Subcutaneous adipose tissue (tissue), 4 donors: ENCODE measurements around the gene KISS1R. TPM values are rescaled to one million over a fixed set of nuclear protein-coding genes. Genes with fewer than 3 reads are reported as not detected.

Experiments
- total RNA-seq, 4 donors: library from RNA; depleted of rRNA; stranded (reverse); fragments of >200 nt; gene quantifications; one replicate each; pipeline ENCODE4 v1.1.0, GENCODE V29; 2016
- TF ChIP-seq, protein P1 (sequence below): fragments of 450-650 bp; IDR thresholded peaks from one replicate; pipeline ENCODE4 v1.5.1; 2016; ENCODE audit warnings: low read depth, mild to moderate bottlenecking, control low read depth, antibody characterized with exemption, moderate library complexity

KISS1R gene
- total RNA-seq, 4 donors from 2014 or later = not detected

DNA sequence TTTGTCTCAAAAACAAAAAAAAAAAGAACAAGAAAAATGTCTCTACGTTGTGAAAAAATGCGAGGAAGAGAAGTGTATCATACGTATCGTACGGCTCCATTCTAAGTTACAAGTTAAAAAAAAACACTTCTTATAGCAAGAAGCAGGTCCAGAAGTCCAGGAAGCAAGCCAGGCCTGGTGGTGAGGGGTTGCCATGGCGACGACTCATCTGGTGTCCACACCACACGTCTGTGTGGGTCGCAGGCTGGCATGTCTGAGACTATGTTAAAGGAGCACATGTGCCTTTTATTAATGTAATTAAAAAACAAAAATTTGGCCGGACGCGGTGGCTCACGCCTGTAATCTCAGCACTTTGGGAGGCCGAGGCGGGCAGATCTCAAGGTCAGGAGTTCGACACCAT lies 30.1 kb upstream of the KISS1R start:
- TF ChIP-seq, protein P1, sequence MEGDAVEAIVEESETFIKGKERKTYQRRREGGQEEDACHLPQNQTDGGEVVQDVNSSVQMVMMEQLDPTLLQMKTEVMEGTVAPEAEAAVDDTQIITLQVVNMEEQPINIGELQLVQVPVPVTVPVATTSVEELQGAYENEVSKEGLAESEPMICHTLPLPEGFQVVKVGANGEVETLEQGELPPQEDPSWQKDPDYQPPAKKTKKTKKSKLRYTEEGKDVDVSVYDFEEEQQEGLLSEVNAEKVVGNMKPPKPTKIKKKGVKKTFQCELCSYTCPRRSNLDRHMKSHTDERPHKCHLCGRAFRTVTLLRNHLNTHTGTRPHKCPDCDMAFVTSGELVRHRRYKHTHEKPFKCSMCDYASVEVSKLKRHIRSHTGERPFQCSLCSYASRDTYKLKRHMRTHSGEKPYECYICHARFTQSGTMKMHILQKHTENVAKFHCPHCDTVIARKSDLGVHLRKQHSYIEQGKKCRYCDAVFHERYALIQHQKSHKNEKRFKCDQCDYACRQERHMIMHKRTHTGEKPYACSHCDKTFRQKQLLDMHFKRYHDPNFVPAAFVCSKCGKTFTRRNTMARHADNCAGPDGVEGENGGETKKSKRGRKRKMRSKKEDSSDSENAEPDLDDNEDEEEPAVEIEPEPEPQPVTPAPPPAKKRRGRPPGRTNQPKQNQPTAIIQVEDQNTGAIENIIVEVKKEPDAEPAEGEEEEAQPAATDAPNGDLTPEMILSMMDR = no peak

DNA sequence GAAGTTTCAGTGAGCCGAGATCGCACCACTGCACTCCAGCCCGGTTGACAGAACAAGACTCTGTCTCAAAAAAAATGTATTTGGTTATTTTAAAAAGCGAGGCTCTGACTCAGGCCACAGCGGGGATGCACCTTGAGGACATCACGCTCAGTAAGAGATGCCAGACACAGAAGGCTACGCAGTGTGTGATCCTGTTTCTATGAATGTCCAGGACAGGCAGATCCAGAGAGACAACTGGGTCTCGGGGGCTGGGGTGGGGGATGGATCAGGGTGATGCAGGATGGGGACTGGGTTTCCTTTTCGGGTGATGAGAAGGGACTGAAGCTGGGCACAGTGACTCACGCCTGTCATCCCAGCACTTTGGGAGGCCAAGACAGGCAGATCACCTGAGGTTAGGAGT lies 29.5 kb upstream of the KISS1R start:
- TF ChIP-seq, protein P1 = no peak

DNA sequence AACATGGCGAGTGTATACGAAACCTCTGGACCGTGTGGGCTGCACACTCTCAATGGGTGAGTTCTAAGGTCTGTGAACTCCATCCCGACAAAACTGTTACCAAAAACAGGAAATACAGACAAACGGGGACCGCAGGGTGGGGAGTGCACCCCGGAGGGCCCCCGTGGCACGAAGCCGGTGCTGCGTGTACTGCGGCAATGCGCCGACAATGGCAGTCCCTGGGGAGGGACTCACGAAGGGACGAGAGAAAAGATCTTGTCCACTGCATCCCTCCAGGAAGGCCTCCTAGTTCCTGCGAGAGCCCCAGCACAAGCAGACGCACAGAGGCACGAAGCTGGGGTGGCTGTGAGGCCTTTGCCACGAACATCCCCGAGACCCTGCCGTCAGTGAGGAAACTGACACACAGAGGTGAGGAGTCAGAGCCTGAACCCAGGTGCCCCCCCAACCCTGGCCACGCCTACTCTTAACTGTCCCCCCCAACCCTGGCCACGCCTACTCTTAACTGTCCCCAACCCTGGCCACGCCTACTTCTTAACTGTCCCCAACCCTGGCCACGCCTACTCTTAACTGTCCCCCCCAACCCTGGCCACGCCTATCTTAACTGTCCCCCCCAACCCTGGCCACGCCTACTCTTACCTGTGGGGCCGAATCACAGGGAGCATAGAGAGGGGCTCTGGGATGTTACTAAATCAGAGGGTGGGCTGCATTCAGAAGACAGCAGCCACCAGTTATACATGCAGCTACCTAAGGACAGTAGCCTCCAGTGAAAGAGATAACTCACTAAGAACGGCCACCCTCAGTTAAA lies 28.4 kb upstream of the KISS1R start:
- TF ChIP-seq, protein P1 = no peak

DNA sequence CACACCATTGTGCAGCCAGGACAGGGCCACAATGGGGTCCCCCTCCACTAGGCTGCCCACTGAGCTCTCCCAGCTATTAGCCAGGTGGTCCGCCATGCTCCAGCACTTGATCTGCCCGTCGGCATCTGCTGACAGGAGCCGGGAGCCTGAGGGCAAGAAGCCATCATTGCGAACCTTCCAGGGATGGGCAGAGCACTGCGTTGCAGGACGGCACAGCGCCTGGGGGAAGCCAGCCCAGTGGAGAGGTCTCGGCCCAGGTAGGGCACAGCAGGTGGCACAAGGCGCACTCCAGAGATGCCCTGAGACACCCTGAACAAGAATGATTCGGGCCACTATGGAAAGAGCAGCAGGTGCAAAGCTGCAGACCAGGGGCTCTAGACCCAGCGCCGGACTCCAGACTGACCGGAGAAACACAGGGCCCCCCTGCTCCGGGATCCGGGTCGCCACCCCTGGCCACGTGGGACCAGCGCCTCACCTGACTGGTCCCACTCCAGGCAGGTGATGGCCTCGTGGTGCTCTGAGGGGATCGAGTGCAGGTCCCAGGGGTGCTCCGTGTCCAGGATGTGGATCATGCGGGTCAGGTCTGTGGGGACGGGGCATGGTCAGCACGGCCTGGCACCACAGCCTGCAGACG lies 27.4 kb upstream of the KISS1R start:
- TF ChIP-seq, protein P1 = no peak

DNA sequence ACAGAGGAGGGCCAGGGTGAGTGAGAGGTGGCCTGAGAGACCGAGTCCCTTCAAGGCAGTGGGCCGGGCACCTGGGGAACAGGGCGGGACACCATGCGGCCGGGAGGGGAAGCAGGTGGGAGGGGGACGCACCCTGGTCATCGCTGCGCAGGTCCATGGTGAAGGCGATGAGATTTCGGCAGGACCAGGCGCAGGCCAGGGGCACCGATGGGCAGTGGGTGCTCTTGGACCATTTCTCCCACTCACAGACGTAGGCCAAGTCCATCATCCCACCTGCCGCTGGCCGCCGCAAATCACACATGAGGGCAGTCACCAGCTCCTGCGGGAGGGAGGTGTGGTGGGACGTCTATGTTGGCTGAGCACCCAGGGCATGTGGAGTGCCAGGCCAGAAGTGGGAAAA lies 26.3 kb upstream of the KISS1R start:
- TF ChIP-seq, protein P1 = no peak

DNA sequence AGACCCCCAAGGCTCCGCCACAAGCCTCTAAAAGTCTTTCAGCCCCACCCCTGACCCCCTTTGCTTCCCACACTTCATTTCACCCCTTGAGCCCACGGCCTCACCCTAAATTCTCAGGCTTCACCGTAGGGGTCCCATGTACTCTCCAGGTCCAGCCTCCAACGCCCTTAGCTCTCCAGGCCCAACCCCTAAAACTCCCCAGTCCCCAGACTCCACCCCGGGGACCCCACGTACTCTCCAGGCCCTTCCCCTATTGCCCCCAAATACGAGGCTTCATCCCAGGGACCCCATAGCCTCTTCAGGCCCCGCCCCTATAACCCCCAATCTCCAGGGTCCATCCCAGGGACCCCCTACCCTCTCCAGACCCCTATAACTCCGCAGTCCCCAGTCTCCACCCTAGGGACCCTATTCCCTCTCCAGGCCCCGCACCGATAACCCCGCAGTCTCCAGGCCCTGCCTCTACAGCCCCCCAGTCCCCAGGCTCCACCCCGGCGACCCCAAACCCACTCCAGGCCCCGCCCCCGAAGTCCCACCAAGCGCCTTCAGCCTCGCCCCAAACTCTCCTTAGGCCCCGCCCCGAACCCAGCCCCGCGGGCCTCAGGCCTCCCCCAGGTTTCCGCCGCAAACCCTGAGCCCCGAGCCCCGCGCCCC lies 24.8 kb upstream of the KISS1R start:
- TF ChIP-seq, protein P1 = no peak

DNA sequence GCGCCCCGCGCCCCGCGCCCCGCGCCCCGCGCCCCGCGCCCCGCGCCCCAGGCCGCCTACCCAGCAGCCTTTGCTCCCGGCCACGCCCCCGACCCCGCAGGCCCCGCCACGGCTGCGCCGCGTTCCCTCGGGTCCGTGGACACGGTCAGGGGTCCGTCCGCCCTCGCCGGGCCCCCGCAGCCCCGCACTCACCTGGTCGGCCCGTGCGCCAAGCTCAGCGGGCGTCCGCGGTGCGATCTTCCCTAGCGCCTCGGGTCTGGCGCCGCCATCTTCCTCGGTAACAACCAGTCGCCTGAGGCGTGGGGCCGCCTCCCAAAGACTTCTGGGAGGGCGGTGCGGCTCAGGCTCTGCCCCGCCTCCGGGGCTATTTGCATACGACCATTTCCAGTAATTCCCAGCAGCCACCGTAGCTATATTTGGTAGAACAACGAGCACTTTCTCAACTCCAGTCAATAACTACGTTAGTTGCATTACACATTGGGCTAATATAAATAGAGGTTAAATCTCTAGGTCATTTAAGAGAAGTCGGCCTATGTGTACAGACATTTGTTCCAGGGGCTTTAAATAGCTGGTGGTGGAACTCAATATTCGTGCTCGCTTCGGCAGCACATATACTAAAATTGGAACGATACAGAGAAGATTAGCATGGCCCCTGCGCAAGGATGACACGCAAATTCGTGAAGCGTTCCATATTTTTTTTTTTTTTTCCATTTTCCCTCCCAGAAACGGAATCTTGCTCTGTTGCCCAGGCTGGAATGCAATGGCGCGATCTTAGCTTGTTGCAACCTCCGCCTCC lies 24.0 kb upstream of the KISS1R start, which contains the start of the genes MED16 and RNU6-9:
Gene MED16, minus strand, starts transcription at position 294 of the 796 bp plus-strand sequence. CDS start 2,056 bp downstream, outside the sequence.
Gene RNU6-9, plus strand, starts transcription at position 591 of the 796 bp plus-strand sequence.
- TF ChIP-seq, protein P1 = no peak
